UCSD-AML1 (cell line): ENCODE data around the gene BUB1.
"Not testable (repeated sequence)": the region's sequence is repeated elsewhere in the genome, so short reads cannot be mapped to it uniquely, and the experiment has no call there.

ENCODE experiments used
- DNase-seq: peaks from one replicate; lab custom pipeline; 2025; ENCODE audit not compliant: unreplicated experiment; lab: John Stamatoyannopoulos, UW

Gene BUB1

GRCh38 chr2:110605057-110605456, 72.8 kb downstream of the BUB1 start:
- not testable (repeated sequence) for DNase-seq

GRCh38 chr2:110603917-110604591, 73.8 kb downstream of the BUB1 start:
- not testable (repeated sequence) for DNase-seq

- DNase-seq: not testable (repeated sequence)
Measured at GRCh38 chr2:110602139-110602538, 75.7 kb downstream of the BUB1 start.

- not testable (repeated sequence) for DNase-seq
Measured at GRCh38 chr2:110591973-110592372, 85.9 kb downstream of the BUB1 start.

GRCh38 chr2:110589677-110590330, 88.1 kb downstream of the BUB1 start:
- DNase-seq: not testable (repeated sequence)

GRCh38 chr2:110588520-110588919, 89.3 kb downstream of the BUB1 start:
- not testable (repeated sequence) for DNase-seq
